Measurements from ENCODE around the gene KMO. TPM values are rescaled to one million over a fixed set of nuclear protein-coding genes. Genes with fewer than 3 reads are reported as not detected.

The KMO gene
- total RNA-seq, 1 experiment from 2014 or later: 2.6 TPM

Other genes starting within 250 kb of the KMO start
- gene RGS7, start 175.2 kb upstream of the KMO start, total RNA-seq (2014; rRNA removed; shearing (Covaris generic)): 0.23 TPM in 1 of 2 replicates, not detected in the other
- 145 and 163 TPM in 2 replicates for gene FH, start 12.6 kb upstream of the KMO start, total RNA-seq (2014; rRNA removed; shearing (Covaris generic))
- gene CHML, start 108.0 kb downstream of the KMO start, total RNA-seq (2014; rRNA removed; shearing (Covaris generic)): 6.7 and 8.6 TPM in 2 replicates
- 59.6 and 64.0 TPM in 2 replicates for gene OPN3, start 108.0 kb downstream of the KMO start, total RNA-seq (2014; rRNA removed; shearing (Covaris generic))
- not detected in 2 replicates for gene WDR64, start 119.9 kb downstream of the KMO start, total RNA-seq (2014; rRNA removed; shearing (Covaris generic))

Measured in H4 (cell line).